HG03378 (cell line): Measurements from ENCODE around the gene PPM1B.
A peak's percentile ranks its signal among the peaks of the same experiment; 100 is the strongest.
"Not testable (repeated sequence)": the region's sequence is repeated elsewhere in the genome, so short reads cannot be mapped to it uniquely, and the experiment has no call there.

Experiments used
- ATAC-seq: cut with Tn5 transposase; IDR thresholded peaks from one replicate; pipeline ENCODE4 v1.9.1; 2021; ENCODE audit warnings: mild to moderate bottlenecking, moderate library complexity; ENCODE audit not compliant: unreplicated experiment

PPM1B gene

DNA sequence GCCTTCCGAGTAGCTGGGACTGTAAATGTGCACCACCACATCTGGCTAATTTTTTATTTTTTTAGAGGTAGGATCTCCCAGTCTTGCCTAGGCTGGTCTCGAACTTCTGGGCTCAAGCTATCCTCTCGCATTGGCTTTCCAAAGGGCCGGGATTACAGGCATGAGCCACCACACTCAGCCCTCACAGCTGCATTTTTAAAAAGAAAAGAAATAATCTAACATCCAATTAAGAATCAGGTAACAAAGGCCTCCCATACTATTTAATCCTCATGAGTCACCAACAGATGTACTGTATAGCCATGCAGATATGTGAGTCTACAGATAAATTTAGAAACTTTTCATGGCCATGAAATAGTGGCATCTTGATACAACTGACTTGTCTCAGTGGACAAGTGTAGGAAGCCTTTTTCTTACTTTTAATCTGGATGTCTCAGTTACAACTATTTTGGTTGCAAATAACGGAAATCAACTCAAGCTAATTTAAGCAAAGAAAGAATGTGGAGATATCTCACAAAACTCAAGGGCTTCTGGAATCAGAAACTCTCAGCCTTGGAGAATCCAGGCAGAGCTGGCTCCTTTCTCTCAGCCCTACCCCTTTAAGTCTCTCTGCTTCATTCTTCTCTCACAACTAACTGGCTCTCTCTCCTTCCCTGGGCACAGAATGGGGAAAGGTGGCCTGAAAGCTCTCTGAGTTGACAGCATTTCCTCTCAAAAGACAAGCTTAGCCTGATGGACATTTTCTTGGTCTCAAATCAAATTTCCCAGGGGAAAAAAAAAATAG is 12.8 kb upstream of the PPM1B start:
- no peak for ATAC-seq

DNA sequence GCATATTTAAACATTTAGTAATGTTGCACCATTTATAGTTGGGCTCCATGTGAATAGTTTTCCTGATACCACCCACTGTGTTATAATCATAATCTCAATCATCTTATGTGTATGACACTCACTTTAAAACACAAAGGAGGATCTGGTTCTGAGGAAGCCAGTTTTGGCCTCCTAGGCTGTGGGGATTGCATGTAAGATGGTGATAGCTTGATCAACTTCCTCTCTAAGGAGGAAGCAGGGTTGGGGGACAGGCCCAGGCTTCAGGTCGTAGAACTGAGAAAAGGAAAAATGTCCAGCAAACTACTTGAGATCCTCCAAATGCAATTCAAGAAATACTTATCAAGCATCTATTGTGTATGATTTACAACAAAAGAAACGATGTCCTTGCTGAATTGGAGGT is 4.9 kb upstream of the PPM1B start:
- ATAC-seq: no peak

DNA sequence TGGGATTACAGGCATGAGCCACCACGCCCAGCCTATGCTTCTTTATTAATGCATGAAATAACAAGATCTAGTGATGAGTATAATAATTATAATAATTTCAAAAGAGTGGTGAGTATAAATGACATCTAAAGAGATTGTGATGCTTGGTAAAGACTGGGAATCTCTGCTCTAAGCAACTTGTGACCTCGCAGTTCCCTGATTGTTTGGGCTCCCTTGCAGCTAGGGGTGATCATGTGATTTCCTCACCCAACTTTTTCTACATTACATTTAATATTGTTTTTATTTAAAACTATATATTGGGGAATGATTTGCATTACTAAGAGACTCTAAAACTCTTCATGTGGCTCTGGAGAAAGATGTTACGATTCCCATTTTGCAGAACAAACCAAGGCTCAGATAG is 4.1 kb upstream of the PPM1B start:
- no peak for ATAC-seq

DNA sequence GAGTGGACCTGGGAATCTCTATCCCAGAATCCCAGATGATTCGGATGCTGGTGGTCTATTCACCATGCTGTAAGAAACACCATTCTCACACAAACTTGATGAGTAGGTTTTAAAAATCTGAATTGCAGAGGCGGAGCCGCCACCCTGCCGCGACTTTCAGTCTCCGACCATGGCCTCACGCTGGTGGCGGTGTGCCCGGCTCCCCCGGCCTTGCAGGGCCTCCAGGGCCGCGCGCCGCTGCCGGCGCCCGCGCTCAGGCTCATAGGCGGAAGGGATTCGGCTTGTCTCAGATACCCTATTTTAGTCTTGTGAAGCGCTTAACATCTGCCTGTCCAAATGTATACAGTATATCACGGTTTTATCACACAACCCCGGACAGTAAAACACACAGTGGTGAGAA is 2.6 kb upstream of the PPM1B start:
- no peak for ATAC-seq

DNA sequence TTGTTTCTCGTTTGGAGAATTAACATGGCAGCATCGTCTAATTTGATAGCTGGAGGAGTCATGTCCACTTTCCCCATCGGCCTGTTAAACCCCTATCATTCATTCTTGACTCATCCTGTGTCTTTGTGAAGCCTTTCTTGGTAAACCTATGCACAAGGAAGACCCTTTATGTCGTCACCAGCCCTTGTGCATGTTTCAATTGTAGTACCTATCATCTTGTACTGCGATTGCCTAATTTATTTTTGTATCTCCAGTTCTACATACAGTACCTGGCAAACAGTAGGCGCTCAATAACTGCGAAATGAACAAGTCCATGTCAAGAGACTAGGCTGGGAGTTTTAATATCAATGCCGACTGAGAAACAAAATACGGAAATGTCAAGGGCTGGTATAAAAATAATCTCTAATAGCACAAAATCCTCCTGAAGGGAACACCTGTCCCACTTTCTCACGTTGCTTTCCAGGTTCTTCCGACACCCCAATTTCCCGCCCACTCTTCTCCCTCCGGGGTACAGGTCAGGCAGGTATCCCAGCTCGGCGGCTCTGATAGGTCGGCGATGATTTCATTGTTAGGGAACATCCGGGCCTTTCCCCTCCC is 1.3 kb upstream of the PPM1B start:
- no peak for ATAC-seq

DNA sequence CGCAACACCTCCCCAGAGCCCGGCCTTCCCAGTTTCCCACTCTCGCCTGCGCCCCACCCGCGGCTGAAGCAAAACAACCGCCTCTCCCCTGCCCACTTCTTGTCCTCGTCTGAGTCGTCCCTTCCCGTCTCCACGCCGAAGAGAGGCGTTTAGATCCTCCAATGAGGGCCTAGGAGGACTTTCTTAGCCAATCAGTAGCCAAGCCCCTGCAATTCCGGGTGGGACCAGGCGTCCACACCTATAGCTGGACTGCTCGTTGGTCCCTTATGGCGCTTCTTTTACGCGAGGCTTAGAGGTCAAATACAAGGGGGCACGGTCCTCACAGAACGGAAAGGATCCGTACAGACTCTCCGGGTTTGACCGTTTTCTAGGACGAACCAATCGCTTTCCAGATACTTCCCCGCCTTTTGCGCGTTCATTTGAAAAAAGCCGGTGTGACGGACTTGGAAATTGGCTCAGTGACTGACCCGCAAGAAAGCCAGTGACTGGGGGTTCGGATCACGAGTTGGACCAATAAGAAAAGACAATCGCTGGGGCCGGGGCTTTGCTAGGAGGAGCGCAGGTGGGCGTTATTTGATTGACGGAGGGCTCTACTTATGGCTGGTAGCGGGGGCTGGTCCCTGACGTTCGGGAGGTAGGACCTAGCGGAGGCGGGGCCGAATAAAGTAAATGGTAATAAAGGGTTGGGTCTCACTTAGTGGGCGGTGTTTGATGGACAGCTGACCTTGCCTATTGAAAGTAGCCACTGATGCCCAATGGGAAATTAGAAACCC is 581 bp upstream of the PPM1B start:
- peak; percentile 84 for ATAC-seq

DNA sequence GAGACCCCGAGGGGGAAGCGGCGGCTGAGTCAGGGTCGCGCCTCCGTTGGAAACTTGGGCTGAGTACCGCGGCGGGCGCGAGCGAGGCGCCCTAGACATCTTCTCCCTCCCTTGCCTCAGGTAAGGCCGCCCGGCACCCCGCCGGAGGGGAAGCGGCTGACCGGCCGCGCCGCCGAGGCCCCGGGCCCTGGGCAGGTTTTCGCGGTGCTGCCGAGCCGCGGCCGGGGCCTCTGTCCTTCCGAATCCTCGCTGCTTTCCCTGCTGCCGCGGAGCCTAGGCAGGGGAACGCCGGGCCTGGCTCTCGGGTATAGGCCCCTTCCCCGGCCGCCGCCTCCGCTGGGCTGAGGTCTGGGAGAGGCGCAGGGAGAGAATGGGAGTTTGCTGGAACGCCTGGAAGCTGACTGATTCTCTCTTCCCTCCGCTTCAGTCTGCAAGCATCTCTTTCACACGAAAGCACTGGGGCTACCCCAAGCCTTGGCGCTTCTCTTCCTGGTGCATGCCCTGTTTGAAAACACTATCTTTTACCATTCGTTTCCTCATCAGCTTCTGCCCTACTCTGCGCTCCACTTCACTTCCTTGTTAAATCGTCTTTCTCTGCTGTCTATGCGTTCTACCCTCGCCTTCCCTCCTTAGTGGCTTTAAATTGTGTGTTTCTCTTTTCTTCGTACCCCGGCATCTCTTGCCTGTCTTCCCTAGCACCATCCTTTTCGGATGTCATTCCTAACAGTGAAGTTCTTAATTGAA is 652 bp downstream of the PPM1B start:
- no peak for ATAC-seq

DNA sequence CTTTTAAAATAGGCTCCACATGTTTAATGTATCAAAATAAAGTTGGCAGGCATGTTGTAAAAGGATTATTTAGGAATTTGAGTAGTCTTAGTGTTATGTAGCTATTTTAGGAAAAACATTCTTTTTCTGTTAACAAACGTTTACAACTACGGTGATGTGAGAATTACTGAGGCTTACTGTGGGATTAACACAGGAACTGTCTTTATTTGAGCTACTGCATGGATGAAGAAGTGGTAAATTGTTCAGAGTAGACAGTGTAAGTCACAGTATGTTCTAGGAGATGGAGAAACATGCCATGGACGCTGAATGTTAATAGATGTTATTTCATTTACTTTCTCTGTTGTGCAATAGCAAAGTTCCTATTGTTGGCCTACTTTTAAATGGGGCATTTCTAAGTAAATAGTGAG is 1.6 kb downstream of the PPM1B start:
- no peak for ATAC-seq

DNA sequence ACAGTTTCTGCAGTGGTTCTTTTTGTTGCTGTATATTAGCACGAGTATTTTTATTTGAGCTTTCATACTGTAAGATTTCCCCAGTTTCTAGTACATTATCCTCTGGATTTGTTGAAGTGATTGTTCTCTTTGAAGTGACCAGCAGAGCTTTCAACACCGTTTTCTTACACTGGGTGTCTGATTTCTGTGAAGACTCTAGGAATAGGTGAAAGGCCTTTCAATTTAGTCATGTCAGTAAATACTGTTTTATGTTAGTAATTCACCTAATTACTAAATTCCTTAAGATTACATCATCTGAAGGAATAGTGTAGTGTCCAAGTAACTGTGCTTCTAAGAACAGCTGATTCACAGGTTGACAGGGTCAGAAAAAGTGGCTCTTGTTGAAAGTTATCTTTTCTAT is 2.3 kb downstream of the PPM1B start:
- no peak for ATAC-seq

DNA sequence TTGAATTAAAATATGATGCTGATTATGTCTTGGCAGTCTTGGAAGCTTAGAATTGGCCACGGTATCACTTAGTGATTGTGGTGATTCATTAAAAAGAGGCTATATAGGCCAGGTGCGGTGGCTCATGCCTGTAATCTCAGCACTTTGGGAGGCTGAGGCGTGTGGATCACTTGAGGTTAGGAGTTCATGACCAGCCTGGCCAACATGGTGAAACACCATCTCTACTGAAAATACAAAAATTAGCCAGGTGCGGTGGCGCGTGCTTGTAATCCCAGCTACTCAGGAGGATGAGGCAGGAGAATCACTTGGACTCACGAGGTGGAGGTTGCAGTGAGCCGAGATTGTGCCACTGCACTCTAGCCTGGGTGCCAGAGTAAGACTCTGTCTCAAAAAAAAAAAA is 2.8 kb downstream of the PPM1B start:
- not testable (repeated sequence) for ATAC-seq

DNA sequence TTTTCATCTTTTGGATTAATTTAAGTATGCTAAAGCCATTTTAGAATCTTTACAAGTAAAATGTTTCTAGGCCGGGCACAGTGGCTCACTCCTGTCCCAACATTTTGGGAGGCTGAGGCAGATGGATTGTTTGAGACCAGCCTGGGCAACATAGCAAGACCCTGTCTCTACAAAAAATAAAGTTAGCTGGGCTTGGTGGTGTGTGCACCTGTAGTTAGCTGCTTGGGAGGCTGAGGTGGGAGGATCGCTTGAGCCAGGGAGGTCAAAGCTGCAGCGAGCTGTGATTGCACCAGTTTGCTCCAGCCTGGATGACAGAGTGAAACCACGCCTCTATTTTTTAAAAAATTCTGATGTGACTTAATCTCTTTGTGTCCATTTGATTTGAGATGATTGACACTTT is 3.9 kb downstream of the PPM1B start:
- ATAC-seq: no peak

DNA sequence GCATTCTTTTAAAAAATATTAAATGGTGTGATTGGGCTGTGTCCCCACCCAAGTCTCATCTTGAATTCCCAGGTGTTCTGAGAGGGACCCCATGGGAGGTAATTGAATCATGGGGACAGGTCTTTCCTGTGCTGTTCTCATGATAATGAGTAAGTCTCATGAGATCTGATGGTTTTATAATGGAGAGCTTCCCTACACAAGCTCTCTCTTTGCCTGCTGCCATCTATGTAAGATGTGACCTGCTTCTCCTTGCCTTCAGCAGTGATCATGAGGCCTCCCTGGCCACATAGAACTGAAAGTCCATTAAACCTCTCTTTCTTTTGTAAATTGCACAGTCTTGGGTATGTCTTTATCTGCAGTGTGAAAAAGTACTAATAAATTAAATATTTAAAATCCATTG is 10.3 kb downstream of the PPM1B start:
- ATAC-seq: no peak

DNA sequence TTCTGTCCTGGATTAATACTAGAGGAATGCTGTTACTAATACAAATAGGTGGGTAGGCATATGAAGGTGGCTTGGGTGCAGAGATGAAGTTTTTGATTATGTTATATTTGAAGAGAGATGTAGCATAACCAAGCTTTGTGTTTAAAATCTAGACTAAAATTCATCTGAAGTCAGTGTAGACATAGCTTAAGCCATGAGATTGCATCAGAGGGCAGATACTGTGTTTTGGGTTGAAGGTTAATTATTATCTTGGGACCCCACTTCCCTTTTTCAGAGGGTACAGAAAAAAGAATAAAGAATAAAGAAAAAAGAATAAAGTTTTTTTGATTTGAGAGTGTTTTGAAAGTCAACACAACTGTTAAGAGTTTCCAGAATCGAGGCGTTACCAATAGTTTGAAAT is 13.0 kb downstream of the PPM1B start:
- no peak for ATAC-seq

DNA sequence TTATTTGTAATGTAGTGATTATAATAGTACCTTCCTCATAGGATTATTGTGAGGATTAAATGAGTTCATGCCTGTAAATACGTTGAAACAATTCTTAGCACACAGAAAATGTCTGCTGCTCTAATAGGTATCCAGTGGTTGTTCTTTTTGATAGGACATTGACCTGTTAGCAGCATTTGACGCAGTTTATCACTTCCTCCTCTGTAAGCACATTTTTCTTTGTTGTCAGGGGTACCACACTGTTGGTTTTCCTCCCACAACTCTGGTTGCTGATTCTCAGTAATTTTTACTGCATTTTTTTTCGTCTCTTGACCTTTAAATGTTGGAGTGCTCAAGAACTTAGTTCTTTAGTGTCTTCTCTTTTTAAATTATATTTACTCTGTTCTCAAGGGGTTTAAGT is 15.4 kb downstream of the PPM1B start:
- ATAC-seq: no peak

DNA sequence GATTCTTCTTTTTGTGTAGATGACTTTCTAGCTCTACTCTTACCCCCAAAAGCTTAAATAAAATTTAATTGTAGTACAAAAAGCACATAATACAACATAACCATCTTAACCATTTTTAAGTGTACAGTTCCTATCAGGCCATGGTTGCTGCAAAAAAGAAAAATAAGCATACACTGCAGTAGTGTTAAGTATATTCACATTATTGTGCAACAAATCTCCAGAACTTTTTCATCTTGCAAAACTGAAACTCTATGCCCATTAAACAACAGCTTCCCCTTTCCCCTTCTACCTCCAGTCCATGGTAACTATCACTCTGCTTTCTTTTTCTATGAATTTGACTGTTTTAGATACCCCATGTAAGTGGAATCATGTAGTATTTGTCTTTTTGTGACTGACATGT is 18.1 kb downstream of the PPM1B start:
- no peak for ATAC-seq

DNA sequence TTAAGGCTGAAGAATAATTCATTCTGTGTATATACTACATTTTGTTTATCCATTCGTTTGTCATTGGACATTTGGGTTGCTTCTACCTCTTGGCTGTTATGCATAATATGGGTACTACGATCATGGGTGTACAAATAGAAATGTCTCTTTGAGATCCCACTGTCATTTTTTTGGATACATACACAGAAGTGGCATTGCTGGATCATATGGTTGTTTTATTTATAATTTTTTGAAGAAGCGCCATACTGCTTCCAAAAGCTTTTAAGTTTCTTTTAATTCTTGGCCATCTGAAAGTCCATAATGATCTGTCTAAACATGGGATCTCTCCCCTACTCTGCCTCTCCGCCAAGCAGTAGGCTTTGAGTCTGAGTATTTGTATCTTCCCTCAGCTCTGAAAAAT is 18.6 kb downstream of the PPM1B start:
- ATAC-seq: no peak

DNA sequence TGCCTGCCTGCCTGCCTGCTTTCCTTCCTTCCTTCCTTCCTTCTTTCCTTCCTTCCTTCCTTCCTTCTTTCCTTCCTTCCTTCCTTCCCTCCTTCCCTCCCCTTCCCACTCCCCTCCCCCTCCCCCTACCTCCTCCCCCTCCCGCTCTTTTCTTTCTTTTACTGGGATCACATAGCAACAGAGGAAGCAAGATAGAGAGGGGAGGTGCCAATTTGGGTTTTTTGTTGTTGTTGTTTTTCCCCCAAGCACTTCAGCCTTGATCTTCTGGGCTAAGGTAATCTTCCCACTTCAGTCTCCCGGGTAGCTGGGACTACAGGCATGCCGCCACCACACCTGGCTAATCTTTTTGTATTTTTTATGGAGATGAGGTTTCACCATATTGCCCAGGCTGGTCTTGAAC is 20.0 kb downstream of the PPM1B start:
- ATAC-seq: no peak

DNA sequence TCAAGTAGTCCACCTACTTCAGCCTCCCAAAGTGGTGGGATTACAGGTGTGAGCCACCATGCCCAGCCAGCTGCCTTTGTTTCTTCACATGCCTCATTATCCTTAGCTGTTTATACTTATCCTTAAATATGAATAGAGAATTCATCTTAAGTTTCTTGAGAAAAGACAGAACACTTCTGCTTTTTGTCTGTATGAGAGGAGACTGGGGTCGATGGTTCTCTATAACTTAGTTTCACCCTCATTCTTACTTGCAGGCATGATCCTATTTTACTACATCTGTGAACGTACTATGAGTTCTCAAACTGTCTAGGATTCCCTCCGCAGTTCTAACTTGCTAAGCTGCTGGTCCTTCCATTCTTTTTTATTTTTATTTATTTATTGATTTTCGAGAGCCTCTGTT is 20.4 kb downstream of the PPM1B start:
- ATAC-seq: no peak

DNA sequence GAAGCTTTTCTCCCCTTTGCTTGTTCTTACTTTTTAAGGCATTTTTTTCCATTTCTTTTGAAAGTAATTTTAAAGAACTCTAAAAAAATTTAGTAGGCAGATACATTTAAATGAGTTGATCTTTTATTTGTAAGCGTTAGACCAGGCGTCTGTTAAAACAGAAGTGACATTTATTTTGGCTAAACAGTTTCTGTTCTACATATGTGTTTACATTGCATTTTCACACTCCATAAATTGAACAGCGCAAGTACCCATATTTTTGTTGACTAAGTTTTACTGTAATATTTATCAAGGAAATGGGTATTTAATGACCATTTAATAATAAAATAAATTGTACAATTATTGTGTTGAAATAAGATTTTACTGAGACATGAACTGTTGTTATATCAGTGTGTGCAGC is 21.9 kb downstream of the PPM1B start:
- no peak for ATAC-seq

DNA sequence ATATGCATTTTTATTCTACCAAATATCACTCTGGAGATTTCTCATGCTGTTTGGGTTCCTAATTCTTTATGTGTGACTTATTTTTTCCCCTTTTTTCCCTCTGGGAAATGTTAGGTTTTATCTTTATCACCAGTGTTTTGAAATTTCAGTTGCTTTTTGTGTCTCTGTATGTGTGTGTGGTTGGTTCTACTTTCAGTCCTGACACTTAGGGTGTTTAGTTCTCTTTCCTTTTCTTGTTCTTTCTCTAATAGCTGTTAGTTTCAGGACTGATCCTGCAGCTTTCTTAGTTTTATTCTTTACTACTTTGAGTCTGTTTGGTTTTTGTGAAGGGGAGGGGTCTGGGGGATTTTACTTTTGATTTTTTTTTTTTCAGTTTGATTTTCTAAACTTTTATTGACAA is 23.1 kb downstream of the PPM1B start:
- peak; percentile 89 for ATAC-seq

DNA sequence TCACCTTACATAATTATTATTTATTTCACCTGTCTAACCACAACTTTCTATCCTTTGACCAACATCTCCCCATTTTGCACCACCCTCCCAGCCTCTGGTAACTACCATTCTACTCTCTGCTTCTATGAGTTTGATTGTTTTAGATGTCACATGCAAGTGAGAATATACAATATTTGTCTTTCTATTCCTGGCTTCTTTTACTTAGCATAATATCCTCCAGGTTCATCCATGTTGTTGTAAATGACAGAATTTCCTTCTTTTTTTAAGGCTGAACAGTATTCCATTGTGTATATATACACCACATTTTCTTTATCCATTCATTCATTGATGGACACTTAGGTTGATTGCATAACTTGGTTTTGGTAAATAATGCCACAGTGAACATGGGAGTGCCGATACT is 24.0 kb downstream of the PPM1B start:
- ATAC-seq: no peak
